GM10248 (cell line): Measurements from ENCODE around the gene CABLES1.

Experiments used
- CTCF ChIA-PET: fragments of 300-600 bp; sonication (Branson Sonifier 250); formaldehyde crosslinking; extraction: SDS; loops from one replicate; lab custom pipeline; 2021; ENCODE audit warnings: antibody characterized with exemption; lab: Yijun Ruan, JAX
- POLR2A ChIA-PET: fragments of 350-650 bp; sonication (Branson Sonifier 250); formaldehyde crosslinking; extraction: SDS; loops from one replicate; lab custom pipeline; 2020; ENCODE audit warnings: antibody characterized with exemption; lab: Yijun Ruan, JAX
- DNase-seq: peaks from one replicate; pipeline ENCODE4 v3.0.0; 2012; ENCODE audit errors: extremely low spot score
- TF ChIP-seq, protein P1 (sequence below): IDR thresholded peaks from 2 replicates; pipeline ENCODE4 v1.5.1; 2012; ENCODE audit warnings: mild to moderate bottlenecking, low read depth; ENCODE audit errors: extremely low read depth, missing control alignments, control extremely low read depth

Gene CABLES1

DNA sequence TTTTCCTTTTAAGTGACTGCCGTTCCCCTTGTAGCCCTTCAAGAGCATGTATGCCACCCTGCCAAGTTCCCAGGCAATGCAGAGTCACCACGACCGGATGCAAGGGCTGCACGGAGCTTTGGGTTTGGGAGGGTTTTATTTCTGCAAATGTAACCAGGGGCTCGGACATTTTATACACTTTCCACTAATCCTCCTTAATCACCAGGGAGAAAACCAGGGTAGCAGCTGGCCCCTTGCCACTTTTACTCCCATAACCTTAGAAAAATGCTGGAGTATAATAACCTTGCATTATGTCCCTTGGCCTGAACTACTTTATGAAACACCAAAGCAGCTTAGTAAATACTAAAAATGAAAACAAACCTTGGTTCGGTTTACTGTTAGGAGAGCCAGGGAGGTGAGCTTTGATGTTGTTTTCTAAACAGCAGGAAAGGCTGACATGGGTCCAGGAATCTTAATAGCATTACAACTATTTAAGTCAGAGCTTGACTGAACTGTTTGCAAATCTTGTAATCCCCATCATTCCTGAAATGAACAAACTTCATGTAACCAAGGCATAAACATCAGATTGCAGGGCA lies 165.0 kb downstream of the CABLES1 start:
- TF ChIP-seq, protein P1, sequence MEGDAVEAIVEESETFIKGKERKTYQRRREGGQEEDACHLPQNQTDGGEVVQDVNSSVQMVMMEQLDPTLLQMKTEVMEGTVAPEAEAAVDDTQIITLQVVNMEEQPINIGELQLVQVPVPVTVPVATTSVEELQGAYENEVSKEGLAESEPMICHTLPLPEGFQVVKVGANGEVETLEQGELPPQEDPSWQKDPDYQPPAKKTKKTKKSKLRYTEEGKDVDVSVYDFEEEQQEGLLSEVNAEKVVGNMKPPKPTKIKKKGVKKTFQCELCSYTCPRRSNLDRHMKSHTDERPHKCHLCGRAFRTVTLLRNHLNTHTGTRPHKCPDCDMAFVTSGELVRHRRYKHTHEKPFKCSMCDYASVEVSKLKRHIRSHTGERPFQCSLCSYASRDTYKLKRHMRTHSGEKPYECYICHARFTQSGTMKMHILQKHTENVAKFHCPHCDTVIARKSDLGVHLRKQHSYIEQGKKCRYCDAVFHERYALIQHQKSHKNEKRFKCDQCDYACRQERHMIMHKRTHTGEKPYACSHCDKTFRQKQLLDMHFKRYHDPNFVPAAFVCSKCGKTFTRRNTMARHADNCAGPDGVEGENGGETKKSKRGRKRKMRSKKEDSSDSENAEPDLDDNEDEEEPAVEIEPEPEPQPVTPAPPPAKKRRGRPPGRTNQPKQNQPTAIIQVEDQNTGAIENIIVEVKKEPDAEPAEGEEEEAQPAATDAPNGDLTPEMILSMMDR = no peak
- ChIA-PET POLR2A (no interaction called here), CTCF (interaction anchor here (1.0 to 1.6 kb wide), 3 partner anchors 10 to 109 kb away, joined by 3 read pairs; no protein-coding TSS in a partner anchor)
- no peak for DNase-seq

DNA sequence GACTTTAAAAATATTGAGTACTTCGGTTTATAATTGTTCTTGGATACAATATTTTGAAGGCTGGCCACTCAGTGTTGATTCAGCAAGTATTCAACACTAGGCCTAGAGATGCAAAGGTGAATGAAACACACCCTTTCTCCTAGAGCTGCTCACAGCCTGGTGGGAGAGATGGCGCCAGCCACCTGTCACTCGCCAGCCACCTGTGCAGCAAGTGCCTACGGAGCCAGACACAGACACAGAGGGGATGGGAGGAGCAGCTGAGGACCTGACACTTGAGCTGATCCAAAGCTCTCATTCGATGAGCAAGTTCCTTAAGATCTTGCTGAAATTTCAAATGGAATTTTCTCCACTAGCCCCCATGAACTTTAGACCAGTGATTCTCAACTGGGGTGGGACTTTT lies 166.7 kb downstream of the CABLES1 start:
- CTCF ChIA-PET = no interaction called here
- TF ChIP-seq, protein P1 = no peak
- POLR2A ChIA-PET = no interaction called here
- DNase-seq = no peak

DNA sequence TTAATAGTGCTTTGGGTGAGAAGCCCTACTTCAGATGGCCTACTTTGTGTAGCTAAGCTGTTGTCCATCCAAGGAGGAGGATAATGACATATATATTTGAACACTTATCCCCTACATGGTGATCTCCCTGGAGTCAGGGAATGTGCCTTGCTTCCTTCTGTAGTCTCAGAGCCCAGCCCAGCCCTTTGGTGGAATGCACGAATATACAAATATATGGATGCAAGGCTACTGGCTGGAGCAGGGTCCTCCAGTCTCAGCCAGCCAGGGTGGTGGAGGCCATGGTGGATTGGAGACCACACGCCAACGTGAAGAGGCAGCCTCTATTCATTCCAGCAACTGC lies 167.2 kb downstream of the CABLES1 start:
- no peak for DNase-seq
- POLR2A ChIA-PET = no interaction called here
- CTCF ChIA-PET = no interaction called here
- TF ChIP-seq, protein P1 = no peak

DNA sequence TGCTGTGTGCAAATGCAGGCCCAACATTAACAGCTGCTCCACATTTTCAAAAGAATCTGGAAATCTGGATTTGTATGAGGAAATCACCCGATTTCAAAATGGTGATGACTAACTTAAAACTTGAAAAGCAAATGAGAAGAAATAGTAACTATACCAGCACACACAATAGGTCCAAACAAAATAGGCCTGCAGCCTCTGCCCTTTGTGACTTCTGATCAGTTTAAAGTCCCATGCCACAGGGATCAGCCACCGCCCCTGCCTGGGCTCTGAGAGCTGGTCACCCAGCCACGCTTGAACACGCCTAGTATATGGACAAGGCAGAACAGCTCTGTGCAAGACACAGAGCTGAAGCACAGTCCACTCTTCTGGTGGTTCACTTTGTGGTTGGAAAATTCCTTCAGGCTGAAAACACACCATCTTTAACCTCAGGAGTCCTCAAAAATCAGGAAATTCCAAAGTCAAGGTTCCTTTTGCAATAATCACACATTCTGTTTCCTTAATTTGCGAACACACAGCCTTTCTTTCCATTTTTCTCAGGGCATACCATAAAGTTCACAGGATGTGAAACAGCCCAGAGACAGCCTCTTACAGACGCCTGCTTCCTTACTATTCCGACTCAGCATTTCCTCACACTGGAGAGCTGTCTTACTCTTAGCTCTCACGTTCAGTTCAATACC lies 167.7 kb downstream of the CABLES1 start:
- ChIA-PET POLR2A (no interaction called here), CTCF (no interaction called here)
- DNase-seq = no peak
- TF ChIP-seq, protein P1 = no peak

DNA sequence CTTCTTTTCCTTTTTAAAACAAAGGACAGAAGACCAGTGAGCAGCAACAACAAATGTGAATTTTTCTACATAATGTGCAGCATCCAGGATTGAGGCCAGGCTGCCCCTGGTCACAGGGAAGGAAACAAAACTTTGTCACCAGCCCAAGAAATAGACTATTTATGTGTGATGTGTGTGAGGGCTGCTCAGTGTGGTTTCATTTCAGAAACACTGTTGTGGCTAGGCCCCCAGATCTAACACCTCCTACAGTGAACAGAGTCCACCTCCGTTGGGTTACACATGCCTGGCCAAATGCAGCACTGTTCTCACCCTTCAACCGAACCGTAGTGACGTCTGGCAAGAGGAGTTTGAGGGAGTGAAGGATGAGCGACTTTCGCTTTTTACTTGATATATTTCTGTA lies 171.5 kb downstream of the CABLES1 start:
- TF ChIP-seq, protein P1 = no peak
- peak; percentile 70 for DNase-seq
- ChIA-PET POLR2A (no interaction called here), CTCF (interaction anchor here (1.7 kb wide), 1 partner anchor 13 kb away, joined by 5 read pairs; no protein-coding TSS in a partner anchor)

DNA sequence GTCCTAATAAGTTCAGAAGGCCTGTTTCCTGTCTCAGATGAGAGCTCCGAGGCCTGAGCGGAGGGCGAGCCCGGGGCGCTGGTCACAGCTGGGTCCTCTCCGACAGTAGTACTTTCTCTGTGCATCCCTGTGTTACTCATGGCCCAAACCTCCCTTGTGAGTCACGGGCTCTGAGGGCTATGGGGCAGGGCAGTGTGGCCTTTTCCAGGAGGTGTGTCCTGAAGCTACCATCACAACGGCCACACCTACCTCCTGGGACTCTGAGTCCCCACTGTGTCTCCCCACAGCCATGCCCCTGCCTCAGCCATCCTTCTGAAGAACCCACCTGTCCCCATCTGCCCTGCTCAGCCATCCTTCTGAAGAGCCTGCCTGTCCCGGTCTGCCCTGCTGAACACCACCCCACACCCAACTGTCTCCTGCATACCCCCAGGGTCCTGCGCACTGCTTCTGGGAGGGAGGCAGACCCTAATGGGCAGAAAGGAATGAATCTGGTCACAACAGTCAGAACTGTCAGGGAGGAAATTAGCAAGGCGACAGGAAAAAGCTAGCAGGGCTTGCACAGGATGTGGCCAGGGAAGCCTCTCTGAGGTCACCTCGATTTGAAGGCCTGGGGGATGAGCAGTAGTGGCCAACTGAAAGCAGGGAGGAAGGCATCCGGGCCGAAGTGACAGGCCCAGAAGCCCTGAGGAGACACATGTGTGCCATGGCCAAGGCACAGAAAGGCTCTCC lies 172.4 kb downstream of the CABLES1 start:
- TF ChIP-seq, protein P1 = no peak
- POLR2A ChIA-PET = no interaction called here
- CTCF ChIA-PET = interaction anchor here (0.7 to 1.3 kb wide), 2 partner anchors 13 to 25 kb away, joined by 3 to 5 read pairs; no protein-coding TSS in a partner anchor
- DNase-seq = peak; percentile 50
